ENCODE results near the gene CCL16.

Gene CCL16

GRCh38 chr17:36002631-36003030, 21.3 kb upstream of the CCL16 start:
- Histone ChIP-seq H3K36me3 (no peaks in the 10 kb centered on the region), H3K27ac (no peak overlapping the region), H3K9me3 (ENCODE audit: severe bottlenecking) (no peaks in the 10 kb centered on the region), H3K4me3 (ENCODE audit: low read depth, low read length) (no peak overlapping the region), H3K27me3 (ENCODE audit: insufficient read depth, low read depth, severe bottlenecking) (no peaks in the 10 kb centered on the region)
- no peak for DNase-seq
- no peak for TF ChIP-seq CTCF (IDR thresholded peaks at IDR 0.05; ENCODE audit: low read depth, low read length)

GRCh38 chr17:36001862-36002603, 20.7 kb upstream of the CCL16 start:
- Histone ChIP-seq H3K27me3 (ENCODE audit: insufficient read depth, low read depth, severe bottlenecking) (no peaks in the 10 kb centered on the region), H3K36me3 (no peaks in the 10 kb centered on the region), H3K4me3 (ENCODE audit: low read depth, low read length) (peak overlapping the region; percentile 21), H3K9me3 (ENCODE audit: severe bottlenecking) (no peaks in the 10 kb centered on the region), H3K27ac (peak overlapping the region; percentile 31)
- no peak for TF ChIP-seq CTCF (IDR thresholded peaks at IDR 0.05; ENCODE audit: low read depth, low read length)
- peak; percentile 74 for DNase-seq

GRCh38 chr17:36001110-36001771, 19.9 kb upstream of the CCL16 start, which contains the start of gene CCL15:
CCL15 (minus strand) TSS chr17:36001553; CDS start chr17:36001492, 61 bp downstream.
- H3K27ac ChIP-seq, result peak within 1 kb of the TSS; percentile 31
- H3K4me3 ChIP-seq (ENCODE audit: low read depth, low read length), result peak within 1 kb of the TSS; percentile 21
- TF ChIP-seq CTCF (IDR thresholded peaks at IDR 0.05; ENCODE audit: low read depth, low read length), result no peak
- no peaks in the 10 kb centered on the region for H3K9me3 ChIP-seq (ENCODE audit: severe bottlenecking)
- H3K36me3 ChIP-seq, result no peaks in the 10 kb centered on the region
- no peak for DNase-seq
- no peaks in the 10 kb centered on the region for H3K27me3 ChIP-seq (ENCODE audit: insufficient read depth, low read depth, severe bottlenecking)

- Histone ChIP-seq H3K4me3 (ENCODE audit: low read depth, low read length) (no peak overlapping the region), H3K36me3 (no peaks in the 10 kb centered on the region), H3K9me3 (ENCODE audit: severe bottlenecking) (no peaks in the 10 kb centered on the region), H3K27me3 (ENCODE audit: insufficient read depth, low read depth, severe bottlenecking) (no peaks in the 10 kb centered on the region), H3K27ac (no peak overlapping the region)
- no peak for TF ChIP-seq CTCF (IDR thresholded peaks at IDR 0.05; ENCODE audit: low read depth, low read length)
- no peak for DNase-seq
Measured at GRCh38 chr17:36000732-36001109, 19.4 kb upstream of the CCL16 start.

- no peaks in the 10 kb centered on the region for H3K27me3 ChIP-seq (ENCODE audit: insufficient read depth, low read depth, severe bottlenecking)
- H3K27ac ChIP-seq, result no peak overlapping the region
- H3K9me3 ChIP-seq (ENCODE audit: severe bottlenecking), result no peaks in the 10 kb centered on the region
- no peak for TF ChIP-seq CTCF (IDR thresholded peaks at IDR 0.05; ENCODE audit: low read depth, low read length)
- DNase-seq, result no peak
- no peaks in the 10 kb centered on the region for H3K36me3 ChIP-seq
- H3K4me3 ChIP-seq (ENCODE audit: low read depth, low read length), result no peak overlapping the region
Measured at GRCh38 chr17:35998756-35999155, 17.5 kb upstream of the CCL16 start.
